K562 treated with DMSO at 1 percent for 24 hours (cell line): ENCODE data around the gene SEMA3A. TPM values are rescaled to one million over a fixed set of nuclear protein-coding genes. Genes with fewer than 3 reads are reported as not detected.

Source experiments
- total RNA-seq: library from RNA; unstranded; fragments of 300-600 nt; gene quantifications from 2 replicates; pipeline ENCODE4 v1.2.3, GENCODE V29; 2022; ENCODE audit warnings: low read depth; ENCODE audit not compliant: insufficient read depth

Gene SEMA3A
- 1.1 and 2.3 TPM in 2 replicates for total RNA-seq

DNA sequence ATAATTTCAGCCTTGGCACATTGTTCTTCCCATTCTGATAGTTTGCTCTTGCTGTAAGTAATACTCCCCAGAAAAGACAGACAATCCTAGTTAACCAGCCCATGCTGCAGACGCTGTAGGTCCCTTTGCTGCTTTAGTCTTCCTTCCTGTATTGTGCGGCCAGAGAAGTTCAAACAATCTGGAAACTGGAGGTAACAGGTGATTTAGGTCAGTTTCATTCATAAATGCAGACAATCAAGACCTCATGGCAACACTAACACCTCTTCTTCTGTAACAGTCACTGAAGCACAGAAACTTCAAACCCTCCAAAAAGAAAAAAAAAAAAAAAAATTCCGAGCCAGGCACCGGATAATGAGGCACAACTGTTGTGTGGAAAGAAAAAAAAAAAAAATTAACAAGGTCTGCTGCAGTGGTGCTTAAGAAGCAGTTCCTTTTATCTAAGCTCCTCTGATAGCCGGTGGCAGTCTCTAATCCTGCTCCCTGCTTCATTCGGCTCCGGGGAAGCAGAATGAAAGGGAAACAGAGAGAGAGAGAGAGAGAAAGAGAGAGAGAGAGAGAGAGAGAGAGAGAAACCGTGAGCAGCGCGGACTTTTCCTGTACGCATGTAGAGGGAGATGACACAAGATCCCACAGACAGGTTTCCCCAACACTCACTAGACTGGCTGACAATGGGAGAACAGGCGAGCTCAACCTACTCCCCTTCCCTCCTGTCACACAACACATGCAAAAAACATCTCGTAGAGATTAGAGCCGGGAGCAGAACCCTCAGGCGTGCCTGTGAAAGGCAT is at the start of gene SEMA3A:
Gene SEMA3A, minus strand, starts transcription at position 306 of the 788 bp plus-strand sequence. Its CDS starts 203 bp downstream, at position 103.

